GM19351 (cell line): Measurements from ENCODE around the gene FCHSD2.
"Not testable (repeated sequence)": the region's sequence is repeated elsewhere in the genome, so short reads cannot be mapped to it uniquely, and the experiment has no call there.

ENCODE experiments used
- ATAC-seq: cut with Tn5 transposase; IDR thresholded peaks from one replicate; pipeline ENCODE4 v1.9.1; 2021; ENCODE audit warnings: mild to moderate bottlenecking, moderate library complexity; ENCODE audit not compliant: unreplicated experiment

Gene FCHSD2

DNA sequence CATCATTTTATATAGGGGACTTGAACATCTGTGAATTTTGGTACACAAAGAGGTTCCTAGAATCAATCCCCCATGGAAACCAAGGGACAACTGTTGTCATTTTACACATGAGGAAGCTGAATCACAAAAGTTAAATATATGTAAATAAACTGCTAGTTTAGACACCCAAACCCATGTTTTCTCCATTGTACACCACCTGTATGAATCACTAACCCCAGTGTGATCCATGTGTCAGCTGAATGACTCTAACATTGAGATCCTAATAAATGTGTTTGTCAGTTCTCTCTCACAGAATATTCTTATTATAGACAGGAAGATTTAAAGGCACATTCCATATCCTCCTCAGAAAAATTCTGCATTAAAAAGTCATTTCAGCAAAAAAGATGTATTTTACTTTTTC is 244.6 kb downstream of the FCHSD2 start:
- ATAC-seq, result no peak

DNA sequence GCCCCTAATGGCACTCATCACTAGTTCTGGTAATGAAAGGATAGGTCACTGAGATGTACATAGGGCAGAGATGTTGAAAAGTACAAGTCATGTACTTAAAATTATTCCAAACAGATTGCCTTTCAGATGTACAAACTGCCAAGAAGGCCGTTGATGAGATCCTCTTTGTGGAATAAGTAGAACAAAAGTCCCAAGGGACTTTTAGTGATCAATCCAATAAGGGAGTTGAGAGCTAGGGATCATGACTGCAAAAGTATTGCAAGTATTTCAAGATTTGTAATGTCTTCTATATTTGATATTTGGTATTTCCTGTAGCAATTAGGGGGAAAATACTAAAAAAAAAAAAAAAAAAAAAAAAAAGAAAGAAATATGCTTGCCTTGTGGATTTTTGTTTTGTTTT is 245.7 kb downstream of the FCHSD2 start:
- ATAC-seq, result no peak

DNA sequence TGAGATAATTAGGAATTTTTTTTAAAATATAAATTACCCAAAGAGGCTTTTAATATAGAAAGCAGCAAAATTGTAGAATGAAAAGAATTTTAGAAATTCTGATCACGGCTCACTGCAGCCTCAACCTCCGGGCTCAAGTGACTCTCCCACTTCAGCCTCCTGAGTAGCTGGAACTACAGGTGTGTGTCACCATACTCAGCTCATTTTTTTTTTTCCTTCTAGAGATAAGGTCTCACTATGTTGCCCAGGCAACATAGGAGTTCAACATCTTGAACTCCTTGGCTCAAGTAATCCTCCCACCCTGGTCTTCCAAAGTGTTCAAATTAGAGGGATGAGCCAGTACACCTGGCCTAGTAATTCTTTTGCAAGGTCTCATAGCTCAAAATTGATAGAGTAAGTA is 251.2 kb downstream of the FCHSD2 start:
- no peak for ATAC-seq

DNA sequence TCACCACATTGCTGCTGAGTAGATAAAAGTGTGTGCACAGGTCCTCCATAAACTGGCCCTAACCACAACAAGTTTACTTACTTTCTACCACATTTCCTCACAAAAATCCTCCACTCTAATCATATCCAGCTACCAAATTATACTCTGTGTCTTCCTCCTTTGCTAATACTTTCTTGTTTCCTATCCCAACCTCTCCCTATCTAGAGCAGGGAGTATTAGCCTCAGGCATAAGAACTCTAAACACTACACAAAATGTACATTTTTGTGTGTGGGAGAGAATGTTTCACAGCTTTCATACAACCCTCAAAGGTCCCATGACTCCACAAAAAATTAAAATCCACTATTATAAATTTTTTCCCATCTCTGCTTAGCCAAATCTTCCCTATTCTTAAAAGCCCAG is 255.5 kb downstream of the FCHSD2 start:
- ATAC-seq, result no peak

DNA sequence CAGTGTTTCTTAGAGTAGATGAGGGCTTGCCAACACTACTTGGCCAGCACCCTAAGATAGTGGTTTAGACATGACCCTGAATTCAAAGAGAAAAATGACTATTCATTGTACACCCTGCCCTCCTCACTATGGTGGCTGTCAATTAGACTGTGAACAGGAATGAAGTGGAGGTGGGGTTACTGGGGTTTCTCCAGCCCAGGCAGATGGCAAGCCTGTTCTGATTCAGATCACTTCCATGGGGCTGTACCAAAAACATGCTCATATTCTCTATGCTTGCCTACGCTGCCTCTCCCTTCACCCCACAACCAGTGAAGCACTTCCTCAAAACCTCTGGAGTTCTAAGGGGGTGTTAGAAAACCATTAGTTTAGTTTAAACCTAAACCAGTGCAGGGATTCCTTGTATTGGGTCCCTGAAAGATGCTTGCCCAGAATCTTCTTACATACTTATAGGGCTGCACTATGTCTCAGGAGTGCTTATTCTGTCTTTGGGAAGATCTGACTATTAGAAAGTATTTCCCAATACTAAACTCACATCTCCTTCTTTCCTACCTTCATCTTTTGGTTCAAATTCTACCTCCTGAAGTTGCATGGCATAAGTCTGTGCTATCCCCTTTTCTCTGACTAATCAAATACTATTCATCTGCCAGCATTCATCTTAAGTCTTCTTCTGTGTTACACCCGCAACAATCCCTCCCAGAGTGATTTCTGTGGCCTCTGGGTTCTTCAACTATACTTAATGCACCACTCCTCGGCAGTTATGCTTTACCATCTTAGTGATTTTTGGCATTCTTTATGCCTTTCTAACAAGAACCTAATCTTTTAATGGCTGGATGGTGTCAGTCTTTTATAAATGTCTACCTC is 256.1 kb downstream of the FCHSD2 start:
- ATAC-seq, result no peak

DNA sequence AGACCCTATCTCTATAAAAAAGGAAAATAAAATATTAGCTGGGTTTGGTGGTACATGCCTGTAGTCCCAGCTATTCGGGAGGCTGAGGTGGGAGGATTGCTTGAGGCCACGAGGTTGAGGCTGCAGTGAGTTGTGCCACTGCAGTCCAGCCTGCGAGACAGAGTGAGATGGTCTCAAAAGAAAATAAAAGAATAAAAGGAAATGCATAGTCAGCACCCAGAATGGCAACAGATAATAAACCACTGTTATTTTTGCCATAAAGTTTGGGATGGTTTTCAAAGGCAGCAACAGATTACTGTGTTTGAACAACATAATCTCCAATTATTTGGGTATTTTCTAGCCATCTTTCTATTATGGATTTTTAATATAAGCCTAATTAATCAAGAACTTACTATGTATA is 266.0 kb downstream of the FCHSD2 start:
- ATAC-seq, result no peak

DNA sequence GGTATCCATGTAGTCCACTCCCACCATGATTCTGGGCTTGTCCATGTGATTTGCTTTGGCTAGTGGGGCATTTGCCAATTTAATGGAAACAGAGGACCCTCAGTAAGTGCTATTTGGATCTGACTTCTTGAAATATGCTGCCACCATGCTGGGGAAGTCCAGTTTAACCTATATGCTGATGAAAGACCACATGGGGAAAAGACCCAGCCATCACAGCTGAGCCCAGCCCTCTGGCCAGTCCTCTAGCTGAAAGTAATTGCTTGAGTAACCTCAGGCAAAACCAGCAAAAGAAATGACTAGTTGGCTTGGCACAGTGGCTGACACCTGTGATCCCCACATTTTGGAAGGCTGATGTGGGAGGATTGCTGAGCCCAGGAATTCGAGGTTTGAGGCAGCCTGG is 266.4 kb downstream of the FCHSD2 start:
- no peak for ATAC-seq

DNA sequence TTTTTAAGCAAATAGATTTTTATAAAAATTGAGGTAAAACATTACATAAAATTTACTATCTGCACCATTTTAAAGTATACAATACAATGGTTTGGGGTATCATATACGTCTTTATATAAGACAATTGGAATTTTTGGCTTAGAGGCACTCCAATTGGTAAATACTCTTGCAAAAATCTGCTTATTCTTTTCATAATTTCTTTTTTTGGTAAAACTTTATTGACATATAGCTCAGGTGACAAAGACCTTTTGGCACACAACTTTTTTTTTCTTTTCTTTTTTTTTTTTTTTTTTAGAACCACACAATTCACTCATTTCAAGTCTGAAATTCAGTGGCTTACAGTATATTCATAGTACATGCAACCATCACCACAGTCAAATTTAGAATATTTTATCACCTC is 270.1 kb downstream of the FCHSD2 start:
- no peak for ATAC-seq

DNA sequence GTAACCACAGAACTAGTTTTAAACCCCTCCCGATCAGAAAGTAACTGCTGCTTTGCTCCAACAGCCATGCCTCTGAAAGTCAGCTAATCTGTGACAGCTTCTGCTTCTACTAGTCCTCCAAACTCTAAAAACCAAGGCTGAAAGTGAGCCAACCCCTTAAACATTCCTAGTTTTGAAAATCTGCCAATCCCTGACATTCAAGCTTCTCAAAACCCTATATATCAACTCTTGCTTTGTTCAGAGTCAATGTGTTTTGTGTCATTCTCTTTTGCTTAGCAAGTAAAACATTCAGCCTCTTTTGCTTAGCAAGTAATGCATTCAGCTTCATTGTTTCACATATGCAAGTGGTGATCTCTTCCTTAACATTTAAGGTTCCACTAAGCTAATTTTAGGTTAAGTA is 271.0 kb downstream of the FCHSD2 start:
- ATAC-seq, result no peak

DNA sequence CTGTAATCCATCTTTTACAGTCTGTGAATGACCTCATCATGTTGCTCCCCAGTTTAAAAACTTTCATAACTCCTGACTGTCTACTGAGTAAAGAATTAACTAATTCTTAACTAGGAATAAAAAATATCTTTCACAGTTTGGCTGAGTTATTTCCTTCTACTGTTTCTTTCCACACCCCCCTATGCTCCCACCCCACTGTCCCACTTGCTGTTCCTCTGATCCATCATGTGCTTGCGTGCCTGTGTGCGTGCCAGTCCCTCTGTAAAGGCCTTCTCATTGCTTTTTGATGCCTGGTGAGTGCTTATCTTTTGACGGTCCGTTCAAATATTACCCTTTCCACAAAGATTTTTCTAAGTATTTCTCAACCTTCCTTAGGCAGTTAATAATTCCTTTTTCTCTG is 272.3 kb downstream of the FCHSD2 start:
- no peak for ATAC-seq

DNA sequence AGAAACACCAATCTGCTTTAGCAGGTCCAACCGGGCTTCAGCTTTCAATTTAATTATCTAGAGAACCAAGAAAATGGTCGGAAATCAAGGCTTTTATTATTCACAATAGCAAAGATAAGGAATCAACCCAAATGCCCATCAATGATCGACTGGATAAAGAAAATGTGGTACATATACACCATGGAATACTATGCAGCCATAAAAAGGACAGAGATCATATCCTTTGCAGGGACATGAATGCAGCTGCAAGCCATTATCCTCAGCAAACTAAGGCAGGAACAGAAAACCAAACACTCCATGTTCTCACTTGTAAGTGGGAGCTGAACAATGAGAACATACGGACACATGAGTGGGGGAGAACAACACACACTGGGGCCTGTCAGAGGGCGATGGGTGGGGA is 274.1 kb downstream of the FCHSD2 start:
- ATAC-seq, result no peak

DNA sequence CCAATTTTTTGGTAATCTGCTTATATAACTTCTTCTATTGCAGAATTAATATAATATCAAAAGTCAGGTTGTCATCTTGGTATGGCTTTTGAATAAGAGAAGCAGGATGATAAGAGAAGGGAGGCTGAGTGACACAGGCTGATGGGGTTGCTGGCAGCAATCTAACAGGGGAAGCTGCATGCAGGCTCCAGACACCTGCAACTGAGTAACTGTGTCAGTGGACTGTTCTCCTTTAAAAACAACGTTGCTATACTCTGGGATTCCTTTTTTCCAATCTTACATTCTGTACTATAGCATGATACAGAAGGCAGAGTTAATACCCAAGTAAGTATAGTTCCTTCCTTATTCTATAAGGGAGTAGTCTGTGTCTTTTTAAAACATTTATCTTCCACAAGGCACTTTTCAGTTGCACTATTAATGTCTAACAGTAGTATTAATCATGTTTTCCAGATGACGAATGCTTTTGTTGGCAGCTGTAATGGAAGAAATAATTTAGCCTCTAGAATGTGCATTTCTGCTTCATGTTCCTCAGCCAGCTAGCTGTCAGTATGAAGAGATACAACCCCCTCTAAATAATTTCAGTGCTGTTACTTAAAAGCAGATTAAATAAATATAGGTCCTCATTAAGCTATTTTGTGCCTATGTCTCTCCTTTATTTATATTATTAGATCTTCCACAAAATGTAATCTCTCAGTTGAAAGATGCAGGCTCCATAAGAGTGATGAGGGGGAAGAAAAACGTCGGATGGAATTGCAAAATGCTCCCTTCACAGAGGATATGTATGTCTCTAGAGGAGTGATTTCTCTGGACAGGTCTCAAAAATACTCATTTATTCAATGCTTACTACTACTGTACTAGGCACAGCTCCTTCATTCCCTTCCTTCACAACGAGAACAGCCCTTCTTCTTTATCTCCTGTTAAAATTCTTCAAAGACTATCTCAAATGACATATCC is 277.1 kb downstream of the FCHSD2 start:
- ATAC-seq, result no peak

DNA sequence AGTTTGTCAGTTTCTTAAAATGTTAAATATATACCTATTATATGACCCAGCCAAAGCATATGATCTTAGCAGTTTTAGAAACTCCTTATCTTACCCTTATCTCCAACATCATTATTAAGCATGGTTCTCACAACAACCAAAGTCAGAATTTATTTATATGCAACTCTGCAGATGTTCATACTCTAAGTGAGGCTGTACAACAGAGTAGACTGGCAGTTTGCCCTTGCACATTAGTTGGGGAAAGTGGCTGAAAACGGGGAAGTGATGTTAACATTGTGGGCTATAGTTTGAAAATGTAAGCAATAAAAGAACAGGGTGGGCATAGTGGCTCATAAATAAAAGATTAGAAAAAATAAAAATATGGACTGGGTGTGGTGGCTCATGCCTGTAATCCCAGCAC is 278.2 kb downstream of the FCHSD2 start:
- no peak for ATAC-seq

DNA sequence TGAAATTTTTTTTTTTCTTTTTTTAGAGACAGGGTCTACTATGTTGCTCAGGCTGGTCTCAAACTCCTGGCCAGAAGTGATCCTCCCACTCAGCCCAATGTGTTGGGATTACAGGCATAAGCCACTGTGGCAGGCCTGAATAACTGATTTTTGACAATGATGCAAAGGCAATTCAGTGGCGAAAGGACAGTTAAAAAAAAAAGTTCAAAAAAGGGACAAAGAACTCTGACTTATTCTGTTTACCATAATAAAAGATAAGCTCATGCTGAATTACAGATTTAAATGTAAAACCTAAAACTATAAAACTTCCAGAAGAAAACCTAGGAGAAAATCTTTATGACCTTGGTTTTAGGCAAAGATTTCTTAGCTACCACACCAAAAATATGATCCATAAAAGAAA is 279.0 kb downstream of the FCHSD2 start:
- ATAC-seq, result no peak

DNA sequence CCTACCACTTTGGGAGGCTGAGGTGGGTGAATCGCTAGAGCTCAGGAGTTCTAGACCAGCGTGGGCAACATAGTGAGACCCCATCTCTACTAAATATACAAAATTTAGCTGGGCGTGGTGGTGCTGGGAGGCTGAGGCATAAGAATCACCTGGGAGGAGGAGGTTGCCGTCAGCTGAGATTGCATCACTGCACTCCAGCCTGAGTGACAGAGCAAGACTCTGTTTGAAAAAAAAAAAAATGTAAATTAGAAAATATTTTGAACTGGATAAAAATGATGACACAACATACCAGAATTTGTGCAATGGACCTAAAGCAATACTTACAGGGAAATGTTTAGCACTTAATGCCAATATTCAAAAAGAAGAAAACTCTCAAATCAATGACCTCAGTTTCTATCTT is 281.5 kb downstream of the FCHSD2 start:
- no peak for ATAC-seq

DNA sequence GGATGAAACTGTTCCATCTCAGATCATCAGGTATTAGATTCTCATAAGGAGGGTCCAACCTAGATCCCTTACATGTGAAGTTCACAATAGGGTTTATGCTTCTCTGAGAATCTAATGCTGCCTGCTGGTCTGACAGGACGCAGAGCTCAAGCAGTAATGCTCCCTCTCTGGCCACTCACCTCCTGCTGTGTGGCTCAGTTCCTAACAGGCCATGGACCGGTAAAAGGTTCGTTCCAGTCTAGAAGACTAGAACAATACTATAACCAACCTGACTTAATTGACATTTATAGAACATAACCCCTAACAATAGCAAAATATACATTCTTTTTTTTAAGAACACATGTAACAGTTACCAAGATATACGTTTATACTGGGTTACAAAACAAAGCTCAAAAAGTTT is 282.1 kb downstream of the FCHSD2 start:
- no peak for ATAC-seq

DNA sequence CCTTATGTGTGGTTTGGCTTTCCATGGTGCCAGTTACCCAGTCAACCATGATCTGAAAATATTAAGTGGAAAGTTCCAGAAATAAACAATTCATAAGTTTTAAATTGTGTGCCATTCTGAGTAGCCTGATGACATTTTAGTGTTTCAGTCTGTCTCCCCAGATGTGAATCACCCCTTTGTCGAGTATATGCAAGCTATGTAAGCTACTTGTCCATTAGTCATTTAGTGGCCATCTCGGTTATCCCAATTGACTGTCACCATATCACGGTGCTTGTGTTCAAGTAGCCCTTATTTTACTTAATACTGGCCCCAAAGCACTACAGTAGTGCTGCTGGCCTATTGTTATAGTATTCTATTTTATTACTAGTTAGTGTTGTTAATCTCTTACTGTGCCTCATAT is 283.0 kb downstream of the FCHSD2 start:
- no peak for ATAC-seq

DNA sequence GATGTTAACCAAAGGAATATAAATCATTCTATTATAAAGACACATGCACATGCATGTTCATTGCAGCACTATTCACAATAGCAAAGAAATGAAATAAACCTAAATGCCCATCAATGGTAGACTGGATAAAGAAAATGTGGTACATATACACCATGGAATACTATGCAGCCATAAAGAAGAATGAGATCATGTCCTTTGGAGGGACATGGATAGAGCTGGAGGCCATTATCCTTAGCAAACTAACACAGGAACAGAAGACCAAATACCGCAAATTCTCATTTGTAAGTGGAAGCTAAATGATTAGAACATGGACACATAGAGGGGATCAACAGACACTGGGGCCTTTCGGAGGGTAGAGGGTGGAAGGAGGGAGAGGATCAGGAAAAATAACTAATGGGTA is 283.9 kb downstream of the FCHSD2 start:
- not testable (repeated sequence) for ATAC-seq

DNA sequence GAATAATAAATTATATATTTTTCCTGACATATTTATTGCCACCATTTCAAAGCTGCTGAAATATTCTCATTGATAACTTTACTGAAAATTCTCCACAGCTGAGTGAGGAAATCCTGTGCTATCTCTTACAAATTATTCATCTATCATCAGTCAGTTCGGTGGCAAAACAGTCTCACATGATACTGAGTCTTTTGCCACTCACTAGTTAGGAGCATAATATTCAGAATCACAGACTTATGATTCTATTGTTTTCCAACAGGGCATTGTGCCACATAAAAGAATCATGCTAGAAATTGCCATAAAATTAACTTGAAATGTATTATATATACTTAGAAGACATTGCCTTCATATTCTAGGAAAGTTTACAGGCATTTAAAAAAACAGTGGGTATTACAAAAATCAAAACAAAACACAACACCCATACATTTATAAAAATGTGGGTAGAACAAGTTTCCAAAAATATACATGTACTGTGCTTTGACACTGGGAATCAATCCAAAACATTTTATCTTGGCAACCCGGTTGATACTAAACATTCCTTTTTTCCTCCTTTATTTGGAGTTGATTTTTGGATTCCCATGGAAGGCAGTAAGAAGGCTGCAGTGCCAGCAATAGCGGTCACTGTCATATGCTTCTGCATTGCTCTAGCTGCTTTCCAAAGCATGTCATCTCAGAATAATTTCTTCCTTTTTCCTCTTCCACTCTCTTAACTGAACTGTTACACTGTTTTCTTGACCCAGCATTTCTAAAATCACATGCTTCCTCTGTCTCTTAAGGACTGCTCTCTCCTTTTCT is 285.4 kb downstream of the FCHSD2 start:
- no peak for ATAC-seq

DNA sequence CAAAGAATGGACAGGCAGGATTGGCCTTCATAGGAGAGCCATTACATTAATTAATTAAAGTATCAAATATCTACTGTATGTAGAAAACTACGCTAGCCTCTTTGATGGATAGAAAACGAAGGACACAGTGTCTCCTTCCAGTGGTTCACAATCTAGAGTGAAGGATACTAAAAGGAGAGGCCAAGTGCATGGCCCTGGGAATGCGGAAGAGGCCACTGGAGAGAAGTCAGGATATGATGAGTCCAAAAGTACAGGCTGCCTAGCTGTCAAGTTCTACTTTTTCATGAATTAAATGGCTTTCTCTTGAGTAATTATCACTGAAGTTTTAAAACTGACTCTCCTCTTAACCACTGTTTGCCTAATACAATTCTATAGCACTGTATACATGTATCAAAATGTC is 286.1 kb downstream of the FCHSD2 start:
- ATAC-seq, result no peak

DNA sequence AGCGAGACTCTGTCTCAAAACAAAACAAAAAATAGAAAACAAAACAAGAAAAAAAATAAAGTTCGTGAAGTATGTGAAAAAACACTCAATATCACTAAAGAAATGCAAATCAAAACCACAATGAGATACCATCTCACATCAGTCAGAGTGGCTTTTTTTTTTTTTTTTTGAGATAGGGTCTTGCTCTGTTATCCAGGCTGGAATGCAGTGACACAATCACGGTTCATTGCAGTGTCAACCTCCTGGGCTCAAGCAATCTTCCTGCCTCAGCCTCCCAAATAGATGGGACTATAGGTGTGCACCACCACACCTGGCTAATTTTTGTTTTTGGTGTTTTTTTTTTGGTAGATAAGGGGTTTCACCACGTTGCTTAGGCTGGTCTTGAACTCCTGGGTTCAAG is 290.4 kb downstream of the FCHSD2 start:
- ATAC-seq, result no peak
